ENCODE measurements around the gene GCNT4. TPM values are rescaled to one million over a fixed set of nuclear protein-coding genes. Genes with fewer than 3 reads are reported as not detected.

The GCNT4 gene
- total and polyA plus RNA-seq, 2 donors (not counting 1 experiment from before 2014, with no cell fraction given): 3.6 to 14.6 TPM

DNA sequence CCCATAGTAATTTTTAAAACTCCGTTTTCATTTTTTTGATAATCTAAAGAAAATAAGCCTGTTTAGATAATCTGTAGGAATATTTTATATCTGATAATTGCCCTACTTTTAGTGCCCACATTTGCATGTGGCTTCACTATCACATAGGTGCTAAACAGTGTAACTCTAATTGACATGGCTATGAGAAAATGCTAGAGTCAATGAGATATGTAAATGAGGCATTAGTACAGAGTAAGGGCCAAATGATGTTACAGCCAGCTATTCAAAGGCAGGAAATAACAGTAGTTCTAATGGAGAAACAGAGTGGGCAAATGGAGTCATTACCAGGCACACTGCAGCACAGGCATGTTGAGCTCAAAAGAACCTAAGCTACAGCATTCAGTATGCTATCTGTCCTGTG lies 37.3 kb upstream of the GCNT4 start:
- H2AFZ ChIP-seq (ENCODE audit: low read length): no peak overlapping the region
- H3K36me3 ChIP-seq (ENCODE audit: control insufficient read depth, insufficient read depth, low read length): no peaks in the 10 kb centered on the region
- H4K20me1 ChIP-seq (ENCODE audit: control insufficient read depth, extremely low read depth, insufficient read depth, low read length): no peaks in the 10 kb centered on the region
- H3K9me3 ChIP-seq (ENCODE audit: control insufficient read depth, insufficient read depth, low read depth, low read length): no peaks in the 10 kb centered on the region
- TF ChIP-seq EZH2 (IDR thresholded peaks at IDR 0.05; ENCODE audit: low read length, missing control alignments): no peak
- TF ChIP-seq, protein P1, sequence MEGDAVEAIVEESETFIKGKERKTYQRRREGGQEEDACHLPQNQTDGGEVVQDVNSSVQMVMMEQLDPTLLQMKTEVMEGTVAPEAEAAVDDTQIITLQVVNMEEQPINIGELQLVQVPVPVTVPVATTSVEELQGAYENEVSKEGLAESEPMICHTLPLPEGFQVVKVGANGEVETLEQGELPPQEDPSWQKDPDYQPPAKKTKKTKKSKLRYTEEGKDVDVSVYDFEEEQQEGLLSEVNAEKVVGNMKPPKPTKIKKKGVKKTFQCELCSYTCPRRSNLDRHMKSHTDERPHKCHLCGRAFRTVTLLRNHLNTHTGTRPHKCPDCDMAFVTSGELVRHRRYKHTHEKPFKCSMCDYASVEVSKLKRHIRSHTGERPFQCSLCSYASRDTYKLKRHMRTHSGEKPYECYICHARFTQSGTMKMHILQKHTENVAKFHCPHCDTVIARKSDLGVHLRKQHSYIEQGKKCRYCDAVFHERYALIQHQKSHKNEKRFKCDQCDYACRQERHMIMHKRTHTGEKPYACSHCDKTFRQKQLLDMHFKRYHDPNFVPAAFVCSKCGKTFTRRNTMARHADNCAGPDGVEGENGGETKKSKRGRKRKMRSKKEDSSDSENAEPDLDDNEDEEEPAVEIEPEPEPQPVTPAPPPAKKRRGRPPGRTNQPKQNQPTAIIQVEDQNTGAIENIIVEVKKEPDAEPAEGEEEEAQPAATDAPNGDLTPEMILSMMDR (conservative IDR thresholded peaks at IDR 0.05 in 1 of 2, IDR thresholded peaks at IDR 0.05 in 1 of 2; ENCODE audit: low read depth in 1 of 2, low read length in 2 of 2): no peak
- no peak for DNase-seq (ENCODE audit: low read depth in 2 of 2)
- H3K4me2 ChIP-seq (ENCODE audit: extremely low read depth, insufficient read depth, low read length): no peak overlapping the region
- H3K4me3 ChIP-seq (replicated peaks in 1 of 4; ENCODE audit: control extremely low read depth in 1 of 4, insufficient read depth in 1 of 4, low read depth in 3 of 4, low read length in 4 of 4): no peak overlapping the region
- H3K27me3 ChIP-seq (ENCODE audit: control insufficient read depth, insufficient read depth, low read length): no peaks in the 10 kb centered on the region
- no peak overlapping the region for H3K9ac ChIP-seq (ENCODE audit: insufficient read depth, low read length)
- H3K4me1 ChIP-seq (ENCODE audit: control insufficient read depth, extremely low read depth, insufficient read depth, low read length): no peaks in the 10 kb centered on the region
- no peaks in the 10 kb centered on the region for H3K79me2 ChIP-seq (ENCODE audit: control insufficient read depth, insufficient read depth, low read length)
- no peak overlapping the region for H3K27ac ChIP-seq (ENCODE audit: insufficient read depth, low read length)

DNA sequence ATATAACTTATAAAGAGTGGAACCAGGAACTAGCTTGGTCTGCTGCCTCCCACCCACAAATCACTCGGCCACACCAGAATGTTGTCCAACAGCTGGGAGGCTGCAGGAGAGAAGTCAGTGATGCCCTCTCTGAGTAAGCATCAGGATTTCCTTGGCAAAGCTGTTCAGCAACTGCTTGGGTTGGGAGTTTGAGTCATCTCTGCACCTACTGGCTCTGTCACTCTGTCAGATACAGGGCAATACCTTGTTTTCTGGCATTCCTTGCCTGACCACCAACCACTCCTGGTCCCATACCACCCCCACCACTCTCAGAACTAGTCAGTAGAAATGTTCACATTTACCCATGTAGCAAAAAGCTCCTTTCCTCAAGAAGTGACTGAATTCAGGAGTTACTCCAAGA lies 36.8 kb upstream of the GCNT4 start:
- TF ChIP-seq, protein P1 (conservative IDR thresholded peaks at IDR 0.05 in 1 of 2, IDR thresholded peaks at IDR 0.05 in 1 of 2; ENCODE audit: low read depth in 1 of 2, low read length in 2 of 2): no peak
- no peak for DNase-seq (ENCODE audit: low read depth in 2 of 2)

DNA sequence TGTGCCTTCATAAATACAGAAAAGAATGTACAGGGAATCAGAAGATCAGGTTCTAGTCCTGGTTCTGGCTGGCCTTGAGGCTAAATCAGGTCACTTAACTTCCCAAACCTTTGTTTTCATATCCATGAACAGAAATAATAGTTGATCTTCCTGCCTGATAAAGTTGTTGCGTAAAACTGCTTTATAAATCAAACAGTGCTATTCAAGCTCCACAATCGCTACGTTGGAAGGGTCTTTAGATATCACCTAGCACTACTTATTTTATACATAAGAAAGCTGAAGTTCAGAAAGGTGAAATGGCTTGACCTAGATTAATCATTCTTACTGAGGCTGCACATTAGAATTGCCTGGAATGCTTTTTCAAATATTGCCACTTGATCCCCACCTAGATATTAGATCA lies 36.3 kb upstream of the GCNT4 start:
- Histone ChIP-seq H3K36me3 (ENCODE audit: control insufficient read depth, insufficient read depth, low read length) (no peaks in the 10 kb centered on the region), H4K20me1 (ENCODE audit: control insufficient read depth, extremely low read depth, insufficient read depth, low read length) (no peaks in the 10 kb centered on the region), H3K79me2 (ENCODE audit: control insufficient read depth, insufficient read depth, low read length) (no peaks in the 10 kb centered on the region), H3K27ac (ENCODE audit: insufficient read depth, low read length) (no peak overlapping the region), H3K4me2 (ENCODE audit: extremely low read depth, insufficient read depth, low read length) (no peak overlapping the region), H3K4me3 (replicated peaks in 1 of 4; ENCODE audit: control extremely low read depth in 1 of 4, insufficient read depth in 1 of 4, low read depth in 3 of 4, low read length in 4 of 4) (no peak overlapping the region), H2AFZ (ENCODE audit: low read length) (no peak overlapping the region), H3K9ac (ENCODE audit: insufficient read depth, low read length) (no peak overlapping the region), H3K27me3 (ENCODE audit: control insufficient read depth, insufficient read depth, low read length) (no peaks in the 10 kb centered on the region), H3K9me3 (ENCODE audit: control insufficient read depth, insufficient read depth, low read depth, low read length) (no peaks in the 10 kb centered on the region), H3K4me1 (ENCODE audit: control insufficient read depth, extremely low read depth, insufficient read depth, low read length) (no peaks in the 10 kb centered on the region)
- TF ChIP-seq EZH2 (IDR thresholded peaks at IDR 0.05; ENCODE audit: low read length, missing control alignments): no peak
- TF ChIP-seq, protein P1 (conservative IDR thresholded peaks at IDR 0.05 in 1 of 2, IDR thresholded peaks at IDR 0.05 in 1 of 2; ENCODE audit: low read depth in 1 of 2, low read length in 2 of 2): no peak
- DNase-seq (ENCODE audit: low read depth in 2 of 2): no peak

More for the DNA sequence above, 36.8 kb upstream of the GCNT4 start:
- Histone ChIP-seq H2AFZ (ENCODE audit: low read length) (no peak overlapping the region), H3K4me1 (ENCODE audit: control insufficient read depth, extremely low read depth, insufficient read depth, low read length) (no peaks in the 10 kb centered on the region), H3K9me3 (ENCODE audit: control insufficient read depth, insufficient read depth, low read depth, low read length) (no peaks in the 10 kb centered on the region), H4K20me1 (ENCODE audit: control insufficient read depth, extremely low read depth, insufficient read depth, low read length) (no peaks in the 10 kb centered on the region), H3K79me2 (ENCODE audit: control insufficient read depth, insufficient read depth, low read length) (no peaks in the 10 kb centered on the region), H3K4me2 (ENCODE audit: extremely low read depth, insufficient read depth, low read length) (no peak overlapping the region), H3K9ac (ENCODE audit: insufficient read depth, low read length) (no peak overlapping the region), H3K36me3 (ENCODE audit: control insufficient read depth, insufficient read depth, low read length) (no peaks in the 10 kb centered on the region), H3K4me3 (replicated peaks in 1 of 4; ENCODE audit: control extremely low read depth in 1 of 4, insufficient read depth in 1 of 4, low read depth in 3 of 4, low read length in 4 of 4) (no peak overlapping the region), H3K27me3 (ENCODE audit: control insufficient read depth, insufficient read depth, low read length) (no peaks in the 10 kb centered on the region), H3K27ac (ENCODE audit: insufficient read depth, low read length) (no peak overlapping the region)
